ENCODE results near the gene ZNF335. TPM values are rescaled to one million over a fixed set of nuclear protein-coding genes. Genes with fewer than 3 reads are reported as not detected.
"Not testable (repeated sequence)": the region's sequence is repeated elsewhere in the genome, so short reads cannot be mapped to it uniquely, and the experiment has no call there.

ZNF335 gene
- total and polyA plus RNA-seq, 7 experiments from 2014 or later: 7.1 to 95.2 (median 49.7) TPM

DNA sequence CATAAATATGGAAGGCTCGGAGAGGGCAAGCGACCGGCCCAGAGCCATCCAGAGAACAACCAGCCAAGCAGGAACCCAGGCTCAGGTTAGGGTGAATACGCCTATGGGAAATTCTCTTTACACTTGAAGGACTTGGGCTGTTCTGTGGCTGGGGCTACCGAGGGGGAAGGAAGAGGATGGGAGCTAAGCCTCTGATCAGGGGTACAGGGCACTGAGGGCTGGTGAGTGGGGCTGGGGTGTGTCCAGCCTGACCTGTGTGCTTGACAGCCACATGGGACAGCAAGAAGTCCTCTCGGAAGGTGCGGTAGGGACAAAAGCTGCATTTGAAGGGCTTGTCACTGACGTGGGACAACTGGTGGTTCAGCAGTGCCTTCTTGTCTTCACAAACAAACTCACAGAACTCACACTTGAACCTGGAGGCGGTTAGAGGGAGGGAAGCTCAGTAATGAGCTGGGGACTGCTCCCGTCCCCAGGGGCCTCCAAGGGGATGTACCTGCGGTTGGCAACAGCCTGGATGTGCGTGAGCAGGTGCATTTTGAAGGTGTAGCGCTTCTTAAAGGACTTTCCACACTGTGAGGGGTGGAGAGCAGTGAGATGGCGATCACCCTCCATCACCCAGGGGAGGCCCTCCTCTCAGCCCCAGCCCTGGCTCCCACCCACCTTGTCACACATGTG lies 11.9 kb downstream of the ZNF335 start:
- Histone ChIP-seq H3K4me3 (ENCODE audit: low read length) (no peak overlapping the region), H3K27ac (ENCODE audit: low read depth, low read length) (no peak overlapping the region), H3K27me3 (ENCODE audit: control insufficient read depth in 2 of 2, insufficient read depth in 2 of 2, low read length in 2 of 2) (no peaks in the 10 kb centered on the region), H3K36me3 (ENCODE audit: control insufficient read depth in 2 of 3, insufficient read depth in 3 of 3, low read length in 3 of 3) (peaks cover 12 to 89% (median 21%) of the 10 kb centered on the region in 3 experiments), H3K9me3 (ENCODE audit: control insufficient read depth in 2 of 3, low read length in 3 of 3) (peaks cover 0 to 4% (median 0%) of the 10 kb centered on the region in 3 experiments), H3K4me1 (ENCODE audit: control insufficient read depth in 2 of 2, insufficient read depth in 2 of 2, low read length in 2 of 2) (no peaks in the 10 kb centered on the region)
- Mint-ChIP-seq H3K4me1 (peaks cover 0 to 3% (median 0%) of the 10 kb centered on the region in 7 donors), H3K9me3 (no peaks in the 10 kb centered on the region), H3K27me3 (no peaks in the 10 kb centered on the region), H3K36me3 (peaks cover 5 to 53% (median 24%) of the 10 kb centered on the region in 5 donors), H3K27ac (no peak overlapping the region), H3K4me3 (no peak overlapping the region)
- ATAC-seq (no peak), DNase-seq (no peak)
- CTCF ChIA-PET: interaction anchor here (1.5 to 2.9 kb wide), 2 partner anchors 10 to 26 kb away, joined by 5 to 19 read pairs; no protein-coding TSS in a partner anchor
- intact Hi-C loops (cut with micrococcal nuclease): no loop called here
- POLR2A ChIA-PET: interaction anchor here (0.8 to 3.8 kb wide), 3 partner anchors 10 to 26 kb away, joined by 4 to 24 read pairs (median 14); partner anchors contain the start of gene PCIF1

DNA sequence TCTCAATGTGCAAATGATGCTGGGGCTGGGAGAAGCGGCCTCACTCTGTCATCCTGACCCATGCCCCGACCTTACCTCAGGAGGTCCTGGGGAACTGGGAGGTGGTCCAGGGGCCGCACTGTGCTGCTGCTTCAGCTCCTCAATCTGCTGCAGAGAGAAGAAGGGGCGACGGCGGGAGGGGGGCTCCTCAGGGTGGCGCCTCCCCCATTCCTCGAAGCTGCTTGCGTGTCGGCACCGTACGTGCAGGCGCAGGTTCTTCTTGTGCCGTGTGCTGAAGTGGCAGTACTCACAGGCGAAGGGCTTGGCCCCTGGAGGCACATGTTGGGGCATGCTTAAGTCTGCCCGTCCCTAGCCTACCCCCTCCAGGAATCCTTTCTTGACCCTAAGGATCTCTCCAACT lies 12.9 kb downstream of the ZNF335 start:
- H3K4me3 Mint-ChIP-seq: no peak overlapping the region
- peaks cover 5 to 53% (median 22%) of the 10 kb centered on the region in 5 donors for H3K36me3 Mint-ChIP-seq
- POLR2A ChIA-PET: interaction anchor here (2.6 to 3.1 kb wide), 2 partner anchors 11 to 25 kb away, joined by 9 to 14 read pairs; partner anchors contain the start of genes PCIF1 and ZNF335

DNA sequence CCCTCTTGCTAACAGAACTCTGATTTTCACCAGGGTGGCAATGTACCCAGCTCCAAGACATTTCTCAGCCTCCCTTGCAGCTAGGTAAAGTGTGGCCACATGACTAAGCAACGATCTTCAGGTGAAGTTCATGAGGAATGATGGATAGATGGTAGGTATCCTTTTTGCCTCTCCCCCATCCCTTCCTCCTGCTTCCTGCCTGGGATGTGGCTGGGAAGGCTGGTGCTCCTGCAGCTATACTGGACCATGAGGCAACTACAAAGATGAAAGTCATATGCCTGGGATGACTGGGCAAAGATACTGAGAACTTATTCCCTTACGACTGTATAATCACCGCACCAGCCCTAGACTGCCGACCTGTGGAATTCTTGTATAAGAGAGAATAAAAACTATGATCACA lies 13.4 kb downstream of the ZNF335 start:
- H3K27me3 Mint-ChIP-seq: no peaks in the 10 kb centered on the region
- DNase-seq (no peak), ATAC-seq (no peak)
- no peak overlapping the region for H3K27ac ChIP-seq (ENCODE audit: low read depth, low read length)
- intact Hi-C loops (cut with micrococcal nuclease): no loop called here
- no peak overlapping the region for H3K4me3 ChIP-seq (ENCODE audit: low read length)
- POLR2A ChIA-PET: interaction anchor here (0.8 to 3.1 kb wide), 3 partner anchors 10 to 24 kb away, joined by 4 to 14 read pairs (median 9); partner anchors contain the start of genes PCIF1 and ZNF335
- no peak overlapping the region for H3K4me3 Mint-ChIP-seq
- H3K27ac Mint-ChIP-seq: no peak overlapping the region
- H3K36me3 Mint-ChIP-seq: peaks cover 5 to 50% (median 24%) of the 10 kb centered on the region in 5 donors
- H3K9me3 ChIP-seq (ENCODE audit: control insufficient read depth in 2 of 3, low read length in 3 of 3): peaks cover 0 to 4% (median 0%) of the 10 kb centered on the region in 3 experiments
- no peaks in the 10 kb centered on the region for H3K9me3 Mint-ChIP-seq
- CTCF ChIA-PET: interaction anchor here (0.5 to 1.4 kb wide), 5 partner anchors 10 to 473 kb away, joined by 3 to 8 read pairs (median 3); no protein-coding TSS in a partner anchor
- no peaks in the 10 kb centered on the region for H3K27me3 ChIP-seq (ENCODE audit: control insufficient read depth in 2 of 2, insufficient read depth in 2 of 2, low read length in 2 of 2)
- peaks cover 12 to 81% (median 21%) of the 10 kb centered on the region in 3 experiments for H3K36me3 ChIP-seq (ENCODE audit: control insufficient read depth in 2 of 3, insufficient read depth in 3 of 3, low read length in 3 of 3)
- no peaks in the 10 kb centered on the region for H3K4me1 ChIP-seq (ENCODE audit: control insufficient read depth in 2 of 2, insufficient read depth in 2 of 2, low read length in 2 of 2)
- H3K4me1 Mint-ChIP-seq: peaks cover 0 to 3% (median 0%) of the 10 kb centered on the region in 7 donors

More for the DNA sequence above, 12.9 kb downstream of the ZNF335 start:
- Mint-ChIP-seq H3K9me3 (no peaks in the 10 kb centered on the region), H3K4me1 (peaks cover 0 to 3% (median 0%) of the 10 kb centered on the region in 7 donors), H3K27ac (no peak overlapping the region), H3K27me3 (no peaks in the 10 kb centered on the region)
- CTCF ChIA-PET: interaction anchor here (1.0 kb wide), 1 partner anchor 10 kb away, joined by 3 read pairs; no protein-coding TSS in a partner anchor
- no peak overlapping the region for H3K27ac ChIP-seq (ENCODE audit: low read depth, low read length)
- H3K27me3 ChIP-seq (ENCODE audit: control insufficient read depth in 2 of 2, insufficient read depth in 2 of 2, low read length in 2 of 2): no peaks in the 10 kb centered on the region
- DNase-seq (no peak), ATAC-seq (no peak)
- H3K4me1 ChIP-seq (ENCODE audit: control insufficient read depth in 2 of 2, insufficient read depth in 2 of 2, low read length in 2 of 2): no peaks in the 10 kb centered on the region
- H3K9me3 ChIP-seq (ENCODE audit: control insufficient read depth in 2 of 3, low read length in 3 of 3): peaks cover 0 to 4% (median 0%) of the 10 kb centered on the region in 3 experiments
- intact Hi-C loops (cut with micrococcal nuclease): no loop called here
- peaks cover 12 to 81% (median 21%) of the 10 kb centered on the region in 3 experiments for H3K36me3 ChIP-seq (ENCODE audit: control insufficient read depth in 2 of 3, insufficient read depth in 3 of 3, low read length in 3 of 3)
- no peak overlapping the region for H3K4me3 ChIP-seq (ENCODE audit: low read length)

DNA sequence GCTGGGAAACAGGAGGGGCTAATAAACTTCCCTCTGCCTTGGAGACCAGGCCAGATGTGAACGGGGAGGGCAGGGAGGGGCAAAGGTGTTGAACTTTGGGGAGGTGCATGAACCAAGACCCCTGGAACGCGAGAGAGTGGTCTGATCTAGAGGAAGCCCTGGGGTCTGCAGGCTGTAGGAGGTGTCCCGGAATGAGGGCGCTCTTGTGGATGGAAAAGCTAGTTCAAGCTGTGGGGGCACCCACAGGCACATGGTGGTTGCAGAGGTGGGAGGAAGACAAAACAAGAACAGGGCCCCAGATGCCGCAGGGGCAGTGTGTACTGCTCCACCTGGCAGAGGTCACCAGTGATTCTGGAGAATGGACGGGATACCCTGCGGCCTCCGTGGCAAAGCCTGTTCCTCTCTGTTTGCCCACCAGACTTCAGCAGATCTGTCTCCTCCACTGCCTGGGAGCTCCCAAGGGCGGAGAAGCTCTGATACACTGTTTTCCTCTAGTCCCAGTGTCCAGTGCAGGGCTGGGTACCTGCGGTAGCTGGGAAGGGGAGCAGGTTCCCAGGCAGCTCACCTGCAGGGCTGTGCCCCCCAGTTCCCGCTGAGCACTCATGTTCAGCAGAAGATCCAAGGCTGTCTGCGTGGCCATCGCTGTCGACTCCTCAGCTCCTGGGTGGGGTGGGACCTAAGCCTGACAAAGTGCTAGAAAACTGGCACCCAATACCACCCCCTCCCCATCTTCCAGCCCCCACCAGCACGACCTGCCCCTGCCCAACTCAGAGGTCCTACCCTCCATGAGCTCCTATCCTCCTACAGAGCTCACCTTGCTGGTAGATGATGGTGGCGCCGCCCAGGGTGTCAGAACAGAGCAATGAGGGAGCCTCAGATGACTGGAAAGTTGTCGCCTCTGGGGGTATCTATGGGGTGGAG lies 14.7 kb downstream of the ZNF335 start:
- DNase-seq: no peak
- H3K36me3 ChIP-seq (ENCODE audit: control insufficient read depth in 2 of 3, insufficient read depth in 3 of 3, low read length in 3 of 3): peaks cover 16 to 83% (median 21%) of the 10 kb centered on the region in 3 experiments

DNA sequence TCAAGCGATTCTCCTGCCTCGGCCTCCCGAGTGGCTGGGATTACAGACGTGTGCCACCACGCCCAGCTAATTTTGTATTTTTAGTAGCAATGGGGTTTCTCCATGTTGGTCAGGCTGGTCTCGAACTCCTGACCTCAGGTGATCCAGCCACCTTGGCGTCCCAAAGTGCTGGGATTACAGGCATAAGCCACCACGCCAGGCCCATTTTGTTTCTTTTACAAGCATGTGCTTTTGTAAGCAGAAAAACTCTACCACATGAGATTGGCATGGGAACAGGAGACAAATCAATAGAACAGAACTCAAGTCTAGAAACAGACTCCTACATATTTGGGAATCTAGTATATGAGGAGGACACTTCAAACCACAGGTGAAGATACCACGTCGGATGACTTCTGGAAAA lies 15.7 kb downstream of the ZNF335 start:
- DNase-seq, CTCF ChIA-PET: not testable (repeated sequence)

More for the DNA sequence above, 14.7 kb downstream of the ZNF335 start:
- Mint-ChIP-seq H3K4me1 (peaks cover 0 to under 1% (median 0%) of the 10 kb centered on the region in 7 donors), H3K27ac (peak overlapping the region in 3 of 9 donors; percentile 19 to 62 (median 53)), H3K36me3 (peaks cover 5 to 43% (median 19%) of the 10 kb centered on the region in 5 donors), H3K9me3 (no peaks in the 10 kb centered on the region), H3K27me3 (no peaks in the 10 kb centered on the region), H3K4me3 (no peak overlapping the region)
- H3K9me3 ChIP-seq (ENCODE audit: control insufficient read depth in 2 of 3, low read length in 3 of 3): peaks cover 0 to 4% (median 0%) of the 10 kb centered on the region in 3 experiments
- intact Hi-C loops (cut with micrococcal nuclease): no loop called here
- ChIA-PET POLR2A (interaction anchor here (2.6 to 3.1 kb wide), 2 partner anchors 13 to 23 kb away, joined by 9 to 14 read pairs; partner anchors contain the start of genes PCIF1 and ZNF335), CTCF (interaction anchor here (0.6 to 1.4 kb wide), 3 partner anchors 11 to 1879 kb away, joined by 3 to 8 read pairs (median 3); no protein-coding TSS in a partner anchor)
- no peak for ATAC-seq
- no peak overlapping the region for H3K4me3 ChIP-seq (ENCODE audit: low read length)
- no peak overlapping the region for H3K27ac ChIP-seq (ENCODE audit: low read depth, low read length)
- H3K4me1 ChIP-seq (ENCODE audit: control insufficient read depth in 2 of 2, insufficient read depth in 2 of 2, low read length in 2 of 2): no peaks in the 10 kb centered on the region
- H3K27me3 ChIP-seq (ENCODE audit: control insufficient read depth in 2 of 2, insufficient read depth in 2 of 2, low read length in 2 of 2): no peaks in the 10 kb centered on the region

DNA sequence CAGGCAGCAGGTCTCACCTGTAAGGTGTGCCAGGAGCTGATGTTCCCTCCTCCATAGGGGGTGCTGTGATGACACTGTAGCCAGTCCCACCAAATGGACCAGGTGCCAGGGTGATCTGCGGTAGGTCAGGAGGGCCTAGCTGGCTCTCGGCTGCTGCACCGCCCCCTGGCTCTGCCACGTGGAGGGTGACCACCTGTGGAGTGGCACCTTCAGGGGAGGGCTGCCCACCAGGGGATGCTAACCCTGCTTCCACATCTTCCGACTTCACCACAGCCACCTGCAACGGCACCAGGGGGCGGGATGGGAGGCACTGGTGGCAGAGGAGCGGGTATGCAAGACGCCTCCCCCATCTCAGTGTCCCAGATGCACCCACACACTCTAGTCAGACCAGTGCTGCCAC lies 18.3 kb downstream of the ZNF335 start:
- Mint-ChIP-seq H3K4me3 (no peak overlapping the region), H3K27me3 (no peaks in the 10 kb centered on the region), H3K9me3 (no peaks in the 10 kb centered on the region), H3K27ac (peak overlapping the region in 4 of 9 donors; percentile 23 to 63 (median 58)), H3K4me1 (peaks cover 0 to 5% (median 0%) of the 10 kb centered on the region in 7 donors), H3K36me3 (peaks cover 2 to 24% (median 4%) of the 10 kb centered on the region in 5 donors)
- ChIA-PET POLR2A (interaction anchor here (1.0 to 2.5 kb wide), 6 partner anchors 12 to 63 kb away, joined by 3 to 11 read pairs (median 4); partner anchors contain the start of gene PCIF1), CTCF (no interaction called here)
- Histone ChIP-seq H3K4me1 (ENCODE audit: control insufficient read depth in 2 of 2, insufficient read depth in 2 of 2, low read length in 2 of 2) (no peaks in the 10 kb centered on the region), H3K9me3 (ENCODE audit: control insufficient read depth in 2 of 3, low read length in 3 of 3) (peaks cover 0 to under 1% (median 0%) of the 10 kb centered on the region in 3 experiments), H3K4me3 (ENCODE audit: low read length) (no peak overlapping the region), H3K27ac (ENCODE audit: low read depth, low read length) (no peak overlapping the region), H3K36me3 (ENCODE audit: control insufficient read depth in 2 of 3, insufficient read depth in 3 of 3, low read length in 3 of 3) (peaks cover 19 to 82% (median 24%) of the 10 kb centered on the region in 3 experiments), H3K27me3 (ENCODE audit: control insufficient read depth in 2 of 2, insufficient read depth in 2 of 2, low read length in 2 of 2) (no peaks in the 10 kb centered on the region)
- intact Hi-C loops (cut with micrococcal nuclease): no loop called here
- DNase-seq (no peak), ATAC-seq (no peak)

More for the DNA sequence above, 15.7 kb downstream of the ZNF335 start:
- H3K27me3 Mint-ChIP-seq; H3K9me3 Mint-ChIP-seq; H3K4me1 Mint-ChIP-seq; H3K27ac ChIP-seq (ENCODE audit: low read depth, low read length); intact Hi-C loops (cut with micrococcal nuclease); H3K4me1 ChIP-seq (ENCODE audit: control insufficient read depth in 2 of 2, insufficient read depth in 2 of 2, low read length in 2 of 2); ATAC-seq; H3K27ac Mint-ChIP-seq; H3K4me3 Mint-ChIP-seq; H3K27me3 ChIP-seq (ENCODE audit: control insufficient read depth in 2 of 2, insufficient read depth in 2 of 2, low read length in 2 of 2); H3K4me3 ChIP-seq (ENCODE audit: low read length); H3K9me3 ChIP-seq (ENCODE audit: control insufficient read depth in 2 of 3, low read length in 3 of 3); POLR2A ChIA-PET: not testable (repeated sequence)
- peaks cover 5 to 46% (median 24%) of the 10 kb centered on the region in 5 donors for H3K36me3 Mint-ChIP-seq
- H3K36me3 ChIP-seq (ENCODE audit: control insufficient read depth in 2 of 3, insufficient read depth in 3 of 3, low read length in 3 of 3): peaks cover 25 to 83% (median 27%) of the 10 kb centered on the region in 3 experiments
